ENCODE data around the gene AKR7A3.

- TF ChIP-seq CTCF (IDR thresholded peaks at IDR 0.05) (no peak), POLR2AphosphoS5 (IDR thresholded peaks at IDR 0.05) (no peak), EP300 (IDR thresholded peaks at IDR 0.05) (no peak)
Observed at GRCh38 chr1:19322481-19322880, 33.9 kb upstream of the AKR7A3 start.
